Osteocyte (in vitro differentiated cells): ENCODE data around the gene RAD51B. TPM values are rescaled to one million over a fixed set of nuclear protein-coding genes. Genes with fewer than 3 reads are reported as not detected.

Experiments
- DNase-seq: peaks from one replicate; pipeline ENCODE4 v3.0.0; 2021; ENCODE audit warnings: mixed read lengths; ENCODE audit not compliant: unreplicated experiment; ENCODE audit errors: extremely low spot score
- H3K27ac Mint-ChIP-seq: one replicate; pipeline ENCODE4 v1.8.0; 2021; ENCODE audit warnings: mild to moderate bottlenecking, mixed read lengths; ENCODE audit not compliant: unreplicated experiment
- H3K27me3 Mint-ChIP-seq: one replicate; pipeline ENCODE4 v1.8.0; 2021; ENCODE audit warnings: mixed read lengths; ENCODE audit not compliant: unreplicated experiment
- H3K36me3 Mint-ChIP-seq: one replicate; pipeline ENCODE4 v1.8.0; 2021; ENCODE audit warnings: mixed read lengths; ENCODE audit not compliant: unreplicated experiment
- H3K4me1 Mint-ChIP-seq: one replicate; pipeline ENCODE4 v1.8.0; 2021; ENCODE audit warnings: mixed read lengths; ENCODE audit not compliant: unreplicated experiment
- H3K4me3 Mint-ChIP-seq: one replicate; pipeline ENCODE4 v1.8.0; 2021; ENCODE audit warnings: mild to moderate bottlenecking, moderate library complexity, mixed read lengths; ENCODE audit not compliant: unreplicated experiment
- H3K9me3 Mint-ChIP-seq: one replicate; pipeline ENCODE4 v1.8.0; 2021; ENCODE audit warnings: mixed read lengths; ENCODE audit not compliant: unreplicated experiment
- CTCF ChIP-seq: fragments of 200-600 bp; sonication (generic); IDR thresholded peaks from 2 replicates; pipeline ENCODE4 v1.5.0; 2021; ENCODE audit warnings: antibody characterized with exemption, mild to moderate bottlenecking, moderate library complexity
- total RNA-seq: library from RNA; stranded (reverse); gene quantifications from 2 replicates; pipeline ENCODE4 v1.2.1, GENCODE V29; 2021

The RAD51B gene
- total RNA-seq, 1 donor from 2014 or later = 12.7 TPM

GRCh38 chr14:68758301-68758700 lies 938.7 kb downstream of the RAD51B start:
- TF ChIP-seq CTCF = no peak
- H3K4me1 Mint-ChIP-seq = peaks cover 18% of the 10 kb centered on the region

GRCh38 chr14:68759017-68759560 lies 939.5 kb downstream of the RAD51B start:
- Mint-ChIP-seq H3K4me1 (peaks cover 14% of the 10 kb centered on the region), H3K27ac (no peak overlapping the region), H3K9me3 (no peaks in the 10 kb centered on the region), H3K36me3 (no peaks in the 10 kb centered on the region), H3K27me3 (no peaks in the 10 kb centered on the region), H3K4me3 (no peak overlapping the region)
- TF ChIP-seq CTCF = no peak
- DNase-seq = no peak

More at GRCh38 chr14:68758301-68758700, 938.7 kb downstream of the RAD51B start:
- Mint-ChIP-seq H3K36me3 (no peaks in the 10 kb centered on the region), H3K9me3 (no peaks in the 10 kb centered on the region), H3K27me3 (no peaks in the 10 kb centered on the region), H3K27ac (no peak overlapping the region), H3K4me3 (no peak overlapping the region)
- no peak for DNase-seq

DNA sequence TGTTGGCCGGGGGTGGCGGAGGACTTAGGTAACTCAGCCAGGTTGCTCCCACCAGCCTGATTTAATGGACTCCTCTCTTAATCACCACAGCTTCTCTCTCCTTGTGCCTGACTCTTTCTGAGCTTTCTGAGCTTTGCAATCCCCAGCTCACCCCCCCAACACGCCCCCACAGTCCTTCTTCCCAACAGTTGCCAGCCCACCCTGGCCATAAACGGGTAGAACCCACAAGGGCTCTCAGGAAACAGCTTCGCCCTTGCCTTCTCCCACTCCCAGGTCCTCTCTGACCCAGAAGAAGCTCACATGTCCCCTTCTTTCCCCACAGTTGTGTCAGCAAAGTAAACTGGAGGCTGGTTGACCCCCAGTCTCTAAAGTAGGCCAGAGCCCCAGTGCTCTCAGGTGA lies 940.4 kb downstream of the RAD51B start:
- Mint-ChIP-seq H3K9me3 (no peaks in the 10 kb centered on the region), H3K4me1 (peaks cover 11% of the 10 kb centered on the region), H3K4me3 (no peak overlapping the region), H3K36me3 (no peaks in the 10 kb centered on the region), H3K27ac (no peak overlapping the region), H3K27me3 (no peaks in the 10 kb centered on the region)
- no peak for TF ChIP-seq CTCF
- no peak for DNase-seq

DNA sequence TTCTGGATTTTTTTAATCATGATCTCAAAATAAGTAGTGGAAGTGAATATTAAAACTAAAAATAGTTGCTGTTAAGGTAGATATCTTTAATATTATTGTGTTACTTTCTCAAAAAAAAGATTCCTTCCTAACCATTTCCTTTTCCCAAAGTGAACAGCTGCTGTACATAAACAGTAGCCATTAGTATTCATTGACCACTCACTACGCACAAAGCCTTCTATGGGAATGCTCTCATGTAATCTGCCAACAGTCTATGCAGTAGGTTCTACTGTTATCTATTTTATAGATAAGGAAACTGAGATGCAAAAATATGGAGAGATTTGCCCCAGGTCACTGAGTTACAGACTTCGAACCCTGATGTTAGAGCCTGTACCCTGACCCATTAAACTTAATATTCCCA lies 941.2 kb downstream of the RAD51B start:
- TF ChIP-seq CTCF = no peak
- Mint-ChIP-seq H3K27ac (no peak overlapping the region), H3K9me3 (no peaks in the 10 kb centered on the region), H3K27me3 (no peaks in the 10 kb centered on the region), H3K4me1 (peaks cover 11% of the 10 kb centered on the region), H3K4me3 (no peak overlapping the region), H3K36me3 (no peaks in the 10 kb centered on the region)
- DNase-seq = no peak

- Mint-ChIP-seq H3K9me3 (no peaks in the 10 kb centered on the region), H3K4me1 (peaks cover 7% of the 10 kb centered on the region), H3K36me3 (no peaks in the 10 kb centered on the region), H3K27ac (no peak overlapping the region), H3K4me3 (no peak overlapping the region), H3K27me3 (no peaks in the 10 kb centered on the region)
- no peak for DNase-seq
- TF ChIP-seq CTCF = no peak
These were observed 941.8 kb downstream of the RAD51B start for GRCh38 chr14:68761391-68761790.
